ENCODE measurements around the gene SNX5.

DNA sequence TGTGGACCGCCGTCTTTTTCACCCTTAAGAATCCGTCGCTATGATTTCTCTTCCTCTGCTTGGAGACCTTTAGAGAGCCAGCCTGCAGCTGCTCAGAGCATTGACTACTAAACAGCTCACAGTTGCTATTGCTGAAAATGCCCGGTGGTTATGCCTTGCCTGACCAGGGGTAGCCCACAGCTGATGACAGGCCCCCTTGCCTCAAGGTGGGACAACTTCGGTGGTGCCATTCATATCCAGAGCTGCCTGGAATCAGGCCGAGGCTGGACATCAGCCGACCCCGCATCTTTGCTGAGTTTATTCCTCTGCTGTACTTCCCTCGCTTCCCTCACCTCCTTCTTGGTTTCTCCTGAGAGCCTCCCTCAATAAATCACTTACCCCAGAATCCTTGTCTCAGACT, 49.5 kb upstream of the SNX5 start:
- TF ChIP-seq, protein P1, sequence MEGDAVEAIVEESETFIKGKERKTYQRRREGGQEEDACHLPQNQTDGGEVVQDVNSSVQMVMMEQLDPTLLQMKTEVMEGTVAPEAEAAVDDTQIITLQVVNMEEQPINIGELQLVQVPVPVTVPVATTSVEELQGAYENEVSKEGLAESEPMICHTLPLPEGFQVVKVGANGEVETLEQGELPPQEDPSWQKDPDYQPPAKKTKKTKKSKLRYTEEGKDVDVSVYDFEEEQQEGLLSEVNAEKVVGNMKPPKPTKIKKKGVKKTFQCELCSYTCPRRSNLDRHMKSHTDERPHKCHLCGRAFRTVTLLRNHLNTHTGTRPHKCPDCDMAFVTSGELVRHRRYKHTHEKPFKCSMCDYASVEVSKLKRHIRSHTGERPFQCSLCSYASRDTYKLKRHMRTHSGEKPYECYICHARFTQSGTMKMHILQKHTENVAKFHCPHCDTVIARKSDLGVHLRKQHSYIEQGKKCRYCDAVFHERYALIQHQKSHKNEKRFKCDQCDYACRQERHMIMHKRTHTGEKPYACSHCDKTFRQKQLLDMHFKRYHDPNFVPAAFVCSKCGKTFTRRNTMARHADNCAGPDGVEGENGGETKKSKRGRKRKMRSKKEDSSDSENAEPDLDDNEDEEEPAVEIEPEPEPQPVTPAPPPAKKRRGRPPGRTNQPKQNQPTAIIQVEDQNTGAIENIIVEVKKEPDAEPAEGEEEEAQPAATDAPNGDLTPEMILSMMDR (conservative IDR thresholded peaks at IDR 0.05; ENCODE audit: low read length) = no peak
- TF ChIP-seq EZH2phosphoT487 (IDR thresholded peaks at IDR 0.05; ENCODE audit: borderline replicate concordance, low read depth, low read length) = no peak

All from OCI-LY7 (cell line).